IPS DF 6.9 (cell line): ENCODE data around the gene DNAJC10.
A peak's percentile ranks its signal among the peaks of the same experiment; 100 is the strongest.
"Not testable (repeated sequence)": the region's sequence is repeated elsewhere in the genome, so short reads cannot be mapped to it uniquely, and the experiment has no call there.

Source experiments
- DNase-seq: peaks from one replicate; pipeline ENCODE4 v3.0.0-alpha.2; 2013; ENCODE audit warnings: low read depth, low spot score
- H3K27ac ChIP-seq: one replicate; pipeline ENCODE4 v1.5.1; 2013; ENCODE audit warnings: low read length, control low read depth
- H3K27me3 ChIP-seq: 2 replicates; pipeline ENCODE4 v1.6.1; 2013; ENCODE audit warnings: mild to moderate bottlenecking, low read length; ENCODE audit not compliant: control insufficient read depth, insufficient read depth
- H3K36me3 ChIP-seq: 2 replicates; pipeline ENCODE4 v1.6.1; 2013; ENCODE audit warnings: low read length; ENCODE audit not compliant: control insufficient read depth, insufficient read depth
- H3K4me1 ChIP-seq: 2 replicates; pipeline ENCODE4 v1.6.1; 2013; ENCODE audit warnings: low read length; ENCODE audit not compliant: control insufficient read depth, insufficient read depth
- H3K4me3 ChIP-seq: 2 replicates; pipeline ENCODE4 v1.5.1; 2013; ENCODE audit warnings: mild to moderate bottlenecking, low read length
- H3K9me3 ChIP-seq: 2 replicates; pipeline ENCODE4 v1.6.1; 2013; ENCODE audit warnings: low read length, inconsistent platforms; ENCODE audit not compliant: control insufficient read depth, insufficient read depth
- WGBS: extraction: QIAGEN DNeasy Blood & Tissue Kit; methylation state at CpG from one replicate; pipeline ENCODE4 v1.1.7; 2013; ENCODE audit warnings: mixed read lengths, missing lambda C conversion rate; ENCODE audit not compliant: insufficient read length, insufficient coverage; 5-methylcytosine and 5-hydroxymethylcytosine counted together

Gene DNAJC10

DNA sequence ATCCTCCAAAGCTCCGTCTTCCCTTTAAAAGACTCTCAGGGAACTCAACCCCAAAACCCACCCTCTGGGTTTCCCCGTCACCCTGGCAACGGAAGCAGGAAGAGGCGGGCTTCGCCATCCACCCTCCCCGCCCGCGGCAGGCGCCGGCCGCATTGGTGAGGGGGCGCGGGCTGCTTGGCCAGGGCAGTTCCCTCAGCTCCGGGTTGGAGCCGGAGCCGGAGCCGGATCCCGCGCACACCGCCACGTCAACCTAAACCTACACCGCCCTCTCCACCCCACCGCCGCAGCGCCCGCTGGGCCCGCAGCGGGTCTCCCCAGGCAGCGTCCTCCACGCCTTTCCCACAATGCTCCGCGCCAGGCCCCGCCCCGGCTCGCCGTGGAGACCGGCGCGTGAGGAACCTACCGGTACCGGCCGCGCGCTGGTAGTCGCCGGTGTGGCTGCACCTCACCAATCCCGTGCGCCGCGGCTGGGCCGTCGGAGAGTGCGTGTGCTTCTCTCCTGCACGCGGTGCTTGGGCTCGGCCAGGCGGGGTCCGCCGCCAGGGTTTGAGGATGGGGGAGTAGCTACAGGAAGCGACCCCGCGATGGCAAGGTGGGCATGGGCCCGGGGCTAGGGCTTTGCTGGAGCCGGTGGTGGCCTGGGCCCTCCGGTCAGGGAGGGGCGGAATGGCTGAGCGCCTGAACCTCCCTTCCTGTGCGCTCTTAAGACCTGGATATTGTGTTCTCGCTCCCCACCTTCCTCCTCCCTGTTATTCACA, at the start of gene DNAJC10:
DNAJC10 (plus strand) TSS at position 366 of the 758 bp plus-strand sequence. CDS start 1,830 bp downstream, outside the sequence.
- peak within 1 kb of the TSS; percentile 88 for H3K4me3 ChIP-seq
- no peaks in the 10 kb centered on the region for H3K9me3 ChIP-seq
- WGBS = no CpG with 5 or more reads among the region's 69 CpGs
- no peak within 1 kb of the TSS for H3K27ac ChIP-seq
- H3K4me1 ChIP-seq = no peaks in the 10 kb centered on the region
- DNase-seq = peak; percentile 66
- no peaks in the 10 kb centered on the region for H3K36me3 ChIP-seq
- H3K27me3 ChIP-seq = no peaks in the 10 kb centered on the region

- WGBS = no CpG with 5 or more reads among the region's 1 CpG
- H3K4me1 ChIP-seq = no peaks in the 10 kb centered on the region
- no peak overlapping the region for H3K4me3 ChIP-seq
- no peaks in the 10 kb centered on the region for H3K9me3 ChIP-seq
- H3K36me3 ChIP-seq = no peaks in the 10 kb centered on the region
- H3K27me3 ChIP-seq = no peaks in the 10 kb centered on the region
- DNase-seq = no peak
- no peak overlapping the region for H3K27ac ChIP-seq
These were observed 49.3 kb upstream of the DNAJC10 start for GRCh38 chr2:182666674-182667314.

- Histone ChIP-seq H3K9me3 (no peaks in the 10 kb centered on the region), H3K27ac (no peak overlapping the region), H3K36me3 (no peaks in the 10 kb centered on the region), H3K4me3 (no peak overlapping the region), H3K4me1 (no peaks in the 10 kb centered on the region), H3K27me3 (no peaks in the 10 kb centered on the region)
- no CpG with 5 or more reads among the region's 1 CpG for WGBS
- DNase-seq = no peak
These were observed 48.8 kb upstream of the DNAJC10 start for GRCh38 chr2:182667315-182667695.

DNA sequence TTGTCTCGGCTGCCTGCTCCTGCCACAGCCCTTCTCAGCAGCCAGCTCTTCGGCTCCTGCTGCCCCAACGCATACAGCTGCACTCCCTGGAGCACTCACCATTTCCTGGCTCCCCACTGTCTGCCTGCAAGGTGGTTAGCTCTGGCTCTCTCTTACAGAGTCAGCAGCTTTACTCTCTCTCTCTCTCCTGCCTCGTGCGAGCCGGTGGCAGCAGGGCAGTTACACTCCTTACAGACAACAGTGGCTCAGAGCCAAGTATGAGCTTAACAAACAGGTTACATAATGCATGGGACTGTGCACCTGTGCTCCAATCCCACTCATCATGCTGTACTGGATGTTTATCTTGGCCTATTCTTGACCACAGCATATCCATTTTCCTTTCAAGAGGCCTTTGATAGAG, 47.4 kb upstream of the DNAJC10 start:
- no peaks in the 10 kb centered on the region for H3K36me3 ChIP-seq
- no peak overlapping the region for H3K27ac ChIP-seq
- no peak overlapping the region for H3K4me3 ChIP-seq
- no peaks in the 10 kb centered on the region for H3K9me3 ChIP-seq
- DNase-seq = no peak
- no peaks in the 10 kb centered on the region for H3K27me3 ChIP-seq
- no peaks in the 10 kb centered on the region for H3K4me1 ChIP-seq
- WGBS = no CpG with 5 or more reads among the region's 6 CpGs

DNA sequence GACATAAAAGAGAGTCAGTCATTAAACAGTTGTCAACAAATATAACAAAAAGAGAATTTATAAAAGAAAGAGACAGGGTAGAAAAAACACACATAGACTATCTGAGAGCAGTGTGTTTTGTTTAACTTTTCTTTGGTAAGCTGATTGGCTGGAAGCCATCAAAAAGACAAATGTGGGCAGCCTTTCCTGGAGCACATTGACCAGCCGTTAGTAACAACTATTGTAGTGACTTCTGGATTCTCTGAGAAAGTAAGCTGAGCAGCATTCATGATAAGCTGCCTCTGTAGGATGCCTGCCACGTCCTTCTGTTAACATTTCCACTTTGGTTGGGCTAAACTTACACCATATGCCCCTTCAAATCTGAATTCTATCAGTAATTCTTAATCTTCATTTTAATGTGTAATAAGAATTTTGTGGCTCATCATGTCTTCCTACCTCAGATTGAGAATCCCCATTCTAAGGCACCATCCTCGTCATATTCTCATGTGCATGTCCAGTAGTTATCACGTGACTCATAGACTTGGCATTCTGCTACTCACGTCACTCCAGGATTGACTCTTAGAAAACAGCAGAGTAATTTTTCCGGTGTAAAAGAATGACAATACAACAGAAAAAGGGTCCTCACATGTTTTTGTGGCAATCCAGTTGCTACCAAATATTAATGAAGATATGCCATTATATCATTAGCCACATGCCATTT, 43.4 kb upstream of the DNAJC10 start:
- Histone ChIP-seq H3K4me1 (no peaks in the 10 kb centered on the region), H3K36me3 (no peaks in the 10 kb centered on the region), H3K27ac (no peak overlapping the region), H3K27me3 (no peaks in the 10 kb centered on the region), H3K4me3 (no peak overlapping the region), H3K9me3 (no peaks in the 10 kb centered on the region)
- WGBS = no CpG with 5 or more reads among the region's 6 CpGs
- no peak for DNase-seq

DNA sequence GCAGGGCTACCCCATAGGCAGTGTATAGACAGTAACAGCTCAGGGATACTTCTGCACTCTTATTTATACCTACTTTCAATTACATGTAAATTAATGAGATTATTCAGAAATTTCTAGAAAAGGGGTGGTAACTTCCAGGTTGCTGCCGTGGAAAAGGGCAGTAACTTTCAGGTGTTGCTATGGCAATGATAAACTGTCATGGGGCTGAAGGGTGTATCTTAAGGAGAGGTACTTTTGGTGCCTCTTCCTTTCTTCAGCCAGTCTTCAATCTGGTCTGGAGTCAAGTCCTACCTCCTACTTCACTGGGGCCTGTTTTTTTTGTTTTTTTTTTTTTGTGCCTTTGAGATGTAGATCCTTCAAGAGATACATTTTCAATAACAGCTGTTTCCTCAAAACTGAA, 35.2 kb upstream of the DNAJC10 start:
- Histone ChIP-seq H3K36me3 (no peaks in the 10 kb centered on the region), H3K9me3 (no peaks in the 10 kb centered on the region), H3K27me3 (no peaks in the 10 kb centered on the region), H3K4me3 (no peak overlapping the region), H3K27ac (no peak overlapping the region), H3K4me1 (no peaks in the 10 kb centered on the region)
- no peak for DNase-seq
- WGBS = no CpG with 5 or more reads among the region's 1 CpG

- no peak overlapping the region for H3K27ac ChIP-seq
- no peak for DNase-seq
- no CpG with 5 or more reads among the region's 1 CpG for WGBS
These were observed 33.8 kb upstream of the DNAJC10 start for GRCh38 chr2:182682210-182682609.

GRCh38 chr2:182685559-182685958, 30.5 kb upstream of the DNAJC10 start:
- no CpG with 5 or more reads among the region's 2 CpGs for WGBS
- no peak for DNase-seq
- Histone ChIP-seq H3K4me1 (no peaks in the 10 kb centered on the region), H3K4me3 (no peak overlapping the region), H3K27ac (no peak overlapping the region), H3K27me3 (no peaks in the 10 kb centered on the region), H3K9me3 (no peaks in the 10 kb centered on the region), H3K36me3 (no peaks in the 10 kb centered on the region)

More at GRCh38 chr2:182682210-182682609, 33.8 kb upstream of the DNAJC10 start:
- H3K4me1 ChIP-seq = no peaks in the 10 kb centered on the region
- no peaks in the 10 kb centered on the region for H3K9me3 ChIP-seq
- H3K4me3 ChIP-seq = no peak overlapping the region
- no peaks in the 10 kb centered on the region for H3K36me3 ChIP-seq
- no peaks in the 10 kb centered on the region for H3K27me3 ChIP-seq

DNA sequence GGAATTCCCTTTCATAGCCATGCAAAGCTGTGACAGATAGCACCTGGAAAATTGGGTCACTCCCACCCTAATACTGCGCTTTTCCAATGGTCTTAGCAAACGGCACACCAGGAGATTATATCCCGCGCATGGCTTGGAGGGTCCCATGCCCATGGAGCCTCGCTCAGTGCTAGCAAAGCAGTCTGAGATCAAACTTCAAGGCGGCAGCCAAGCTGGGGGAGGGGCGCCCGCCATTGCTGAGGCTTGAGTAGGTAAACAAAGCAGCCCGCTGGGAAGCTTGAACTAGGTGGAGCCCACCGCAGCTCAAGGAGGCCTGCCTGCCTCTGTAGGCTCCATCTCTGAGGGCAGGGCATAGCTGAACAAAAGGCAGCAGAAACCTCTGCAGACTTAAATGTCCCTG, 29.3 kb upstream of the DNAJC10 start:
- not testable (repeated sequence) for DNase-seq, H3K4me3 ChIP-seq, H3K36me3 ChIP-seq, H3K4me1 ChIP-seq, H3K27me3 ChIP-seq, H3K27ac ChIP-seq, H3K9me3 ChIP-seq
- WGBS = no CpG with 5 or more reads among the region's 10 CpGs

DNA sequence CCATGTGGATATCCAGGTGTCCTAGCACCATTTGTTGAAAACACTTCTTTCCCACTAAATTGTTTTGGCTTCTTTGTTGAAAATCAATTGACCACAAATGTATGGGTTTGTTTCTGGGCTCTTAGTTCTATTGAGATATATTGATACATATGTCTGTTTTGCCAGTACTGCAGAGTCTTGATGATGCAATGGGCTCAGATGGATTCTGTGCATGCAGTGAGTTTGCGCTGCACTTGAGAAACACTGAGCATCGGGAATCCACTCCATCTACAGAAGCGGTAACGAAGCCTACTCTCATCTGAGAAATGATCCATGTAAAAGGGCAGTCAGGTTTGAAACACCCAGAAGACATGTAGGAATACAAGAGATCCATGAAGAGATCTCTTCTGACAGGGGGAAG, 21.9 kb upstream of the DNAJC10 start:
- no peaks in the 10 kb centered on the region for H3K9me3 ChIP-seq
- H3K27me3 ChIP-seq = no peaks in the 10 kb centered on the region
- H3K4me1 ChIP-seq = no peaks in the 10 kb centered on the region
- H3K36me3 ChIP-seq = no peaks in the 10 kb centered on the region
- no peak for DNase-seq
- no peak overlapping the region for H3K27ac ChIP-seq
- no peak overlapping the region for H3K4me3 ChIP-seq
- no CpG with 5 or more reads among the region's 4 CpGs for WGBS
